A673 (cell line): ENCODE results near the gene RNF113B.

Source experiments
- CTCF ChIP-seq: fragments of 300-800, 200-600 bp; sonication (generic); conservative IDR thresholded peaks from 2 replicates; pipeline ENCODE4 v1.5.1; 2017; ENCODE audit warnings: low read depth, mild to moderate bottlenecking, antibody characterized with exemption, low read length, moderate library complexity, mixed read lengths
- EZH2 ChIP-seq: fragments of 200-600 bp; sonication (generic); IDR thresholded peaks from 2 replicates; pipeline ENCODE4 v1.6.1; 2017; ENCODE audit warnings: borderline replicate concordance, low read depth, mild to moderate bottlenecking, mixed read lengths, antibody characterized with exemption, low read length; ENCODE audit not compliant: poor library complexity, severe bottlenecking

GRCh38 chr13:98207416-98207815, 30.3 kb upstream of the RNF113B start:
- TF ChIP-seq CTCF (no peak), EZH2 (no peak)
